DMS79 (cell line): Measurements from ENCODE around the gene ENDOU.

Experiments used
- DNase-seq: peaks from one replicate; lab custom pipeline; 2025; lab: John Stamatoyannopoulos, UW

Gene ENDOU

DNA sequence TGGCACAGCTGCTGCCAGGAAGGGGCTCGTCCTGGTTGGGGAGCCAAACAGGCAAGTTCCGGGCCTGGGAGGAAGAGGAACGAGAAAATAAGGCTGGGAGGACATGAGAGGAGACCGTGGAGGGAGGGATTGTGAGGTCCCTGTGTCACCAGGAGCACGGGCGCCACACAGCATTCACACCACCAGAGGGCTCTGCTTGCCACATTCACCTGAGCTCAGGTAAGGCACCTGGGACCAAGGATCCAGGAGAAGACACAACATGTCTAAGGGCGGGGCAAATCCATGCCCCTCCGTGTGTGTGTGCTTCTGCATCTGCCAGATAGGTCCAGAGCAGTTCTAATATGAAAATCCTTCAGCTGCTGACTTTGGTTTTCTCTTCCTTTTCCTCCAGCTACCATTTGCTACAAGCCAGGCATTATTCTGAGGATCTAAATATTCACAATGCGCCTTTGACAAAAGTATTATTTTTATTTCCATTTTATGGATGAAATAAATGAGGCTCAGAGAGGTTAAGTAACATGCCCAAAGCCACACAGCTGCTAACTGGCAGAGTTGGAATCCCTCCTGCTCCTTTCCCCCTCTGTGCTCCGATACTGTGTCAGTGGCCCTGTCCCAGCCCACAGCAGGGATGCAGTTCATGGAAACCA is 18.8 kb upstream of the ENDOU start:
- peak; percentile 70 for DNase-seq

DNA sequence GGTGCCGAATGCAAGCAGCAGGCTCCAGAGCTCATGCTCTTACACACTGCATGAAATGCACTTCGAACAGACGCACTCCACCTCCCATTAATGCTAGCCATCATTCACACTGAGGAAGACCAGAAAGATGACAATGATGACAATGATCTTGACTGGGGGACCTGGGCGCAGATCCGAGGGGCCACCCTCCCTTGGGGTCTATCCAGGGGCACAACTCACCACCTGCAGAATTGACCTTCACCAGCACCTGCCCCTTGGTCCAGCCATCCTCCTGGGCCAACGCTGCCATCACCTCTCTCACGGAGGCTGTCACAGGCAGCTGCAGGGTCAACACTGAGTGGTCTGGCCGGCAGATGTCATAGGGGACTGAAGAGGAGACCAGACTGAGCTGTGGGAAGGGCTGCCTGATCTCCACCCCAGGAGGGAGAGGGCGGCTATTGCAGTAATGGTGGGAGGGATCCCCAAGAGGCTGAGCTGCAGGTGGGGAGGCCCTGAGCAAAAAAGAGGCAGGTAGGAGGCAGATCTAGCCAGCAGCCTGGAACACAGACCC is 18.1 kb upstream of the ENDOU start:
- DNase-seq, result no peak

DNA sequence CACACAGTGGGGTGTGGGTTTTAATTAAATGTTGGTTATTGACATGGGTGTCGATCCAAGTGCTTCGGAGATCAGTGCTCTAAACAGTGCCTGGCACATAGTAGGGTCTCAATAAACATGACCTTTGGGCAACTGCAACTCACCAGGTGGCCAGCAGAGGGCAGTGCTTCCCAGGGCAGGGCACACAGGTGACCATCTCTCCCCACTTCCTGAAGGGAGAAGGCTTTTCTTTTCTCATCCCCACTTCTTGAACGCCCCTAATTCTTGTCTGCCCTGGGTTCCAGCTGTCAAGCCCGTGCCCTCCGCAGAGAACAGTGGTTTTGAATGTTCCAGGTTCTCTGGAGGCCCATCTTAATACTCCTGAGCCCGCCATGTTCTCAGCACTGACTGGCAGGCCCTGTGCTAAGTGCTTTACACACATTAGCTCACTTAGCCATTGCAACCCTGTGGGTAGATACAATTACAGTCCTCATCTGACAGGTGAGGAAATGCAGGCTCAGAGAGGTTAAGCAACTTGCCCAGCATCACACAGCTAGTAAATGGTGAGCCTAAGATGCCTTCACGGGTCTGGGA is 17.0 kb upstream of the ENDOU start:
- no peak for DNase-seq

DNA sequence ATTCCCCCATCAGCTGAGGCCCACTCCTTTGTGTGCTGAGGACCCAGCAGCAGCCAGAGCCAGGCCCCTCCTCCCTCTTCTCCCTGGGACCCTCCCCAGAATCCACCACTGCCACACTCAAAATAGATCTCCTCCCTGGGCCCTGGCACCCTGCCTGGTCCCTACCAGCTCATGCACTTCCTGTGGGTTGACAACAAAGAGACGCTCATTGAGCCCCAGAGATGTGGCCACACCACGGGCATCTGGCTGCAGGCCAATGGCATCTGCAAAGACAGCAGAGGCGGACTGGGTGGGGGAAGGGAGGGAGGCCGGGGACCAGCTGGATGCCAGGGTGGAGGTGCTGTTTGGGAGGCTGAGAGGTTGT is 16.0 kb upstream of the ENDOU start:
- DNase-seq, result peak; percentile 97

DNA sequence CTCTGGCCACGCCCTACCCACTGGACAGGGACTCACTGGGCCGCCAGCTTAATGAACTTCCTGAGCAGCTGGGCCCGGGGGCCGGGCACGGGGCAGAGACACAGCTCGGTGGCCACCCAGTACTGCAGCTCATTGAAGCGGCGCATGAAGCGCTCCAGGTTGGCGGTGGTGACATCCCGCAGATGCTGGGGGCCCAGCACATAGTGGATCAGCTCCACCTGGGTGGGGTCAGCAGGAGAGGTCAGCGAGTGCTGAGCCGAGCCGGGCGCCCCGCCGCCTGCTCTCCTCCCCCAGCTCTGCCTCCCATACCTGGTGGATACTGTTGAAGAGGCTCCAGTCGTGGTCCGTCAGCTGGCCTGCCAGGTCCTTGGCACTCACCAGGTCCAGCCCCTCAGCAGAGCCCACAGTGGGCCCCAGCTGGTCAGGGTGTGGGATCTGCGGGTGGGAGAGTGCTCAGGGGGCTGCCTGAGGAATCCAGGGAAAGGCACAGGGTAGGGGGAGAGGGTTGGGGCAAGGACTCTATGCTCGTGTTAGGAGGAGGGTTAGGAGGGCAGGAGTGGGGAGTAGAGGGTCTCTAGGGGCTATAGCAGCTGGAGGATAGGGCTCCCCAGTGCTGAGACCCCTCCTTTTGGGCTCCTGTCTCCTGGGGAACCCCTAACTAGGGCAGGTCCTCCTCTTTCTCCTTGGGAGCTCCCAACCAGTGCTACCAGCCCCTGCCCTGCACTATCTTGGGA is 15.5 kb upstream of the ENDOU start:
- DNase-seq, result no peak

DNA sequence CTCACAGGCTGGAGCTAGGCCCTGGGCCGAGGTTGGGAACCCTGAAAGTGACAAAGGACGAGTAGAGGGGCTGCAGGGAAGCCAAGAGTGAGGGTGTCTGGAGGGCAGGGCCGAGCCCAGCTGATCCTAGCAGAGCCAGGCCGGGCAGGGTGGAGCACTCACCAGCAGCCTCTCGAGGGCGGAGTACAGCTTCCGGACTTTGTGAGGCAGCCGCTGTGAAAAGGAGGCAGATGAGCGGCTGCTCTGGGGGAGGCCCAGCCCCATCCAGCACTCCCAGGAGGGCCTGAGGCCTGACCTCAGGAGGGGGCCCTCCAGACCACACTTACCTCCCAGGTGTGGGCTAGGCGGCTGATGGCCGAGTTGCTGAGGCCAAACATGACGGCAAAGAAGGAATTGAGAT is 14.7 kb upstream of the ENDOU start:
- no peak for DNase-seq

DNA sequence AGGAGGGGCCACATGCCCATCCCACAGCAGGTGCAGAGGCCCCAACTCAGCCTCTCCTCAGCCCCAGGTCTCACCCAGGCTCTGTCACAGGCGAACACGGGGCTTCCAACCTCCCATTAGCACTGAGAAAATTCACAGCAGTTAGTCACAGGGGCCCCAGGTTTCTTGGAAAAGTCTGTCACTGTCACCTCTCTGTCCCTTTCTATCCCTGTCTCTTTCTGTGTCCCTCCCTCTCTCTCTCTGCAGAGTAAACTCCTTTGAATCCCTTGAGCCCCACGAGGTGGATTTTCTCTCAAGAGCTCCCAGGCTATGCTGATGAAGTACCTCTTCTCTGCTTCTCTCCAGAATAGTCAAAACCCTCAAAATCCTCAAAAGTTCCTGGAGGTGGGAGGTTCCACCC is 14.0 kb upstream of the ENDOU start:
- DNase-seq, result no peak

DNA sequence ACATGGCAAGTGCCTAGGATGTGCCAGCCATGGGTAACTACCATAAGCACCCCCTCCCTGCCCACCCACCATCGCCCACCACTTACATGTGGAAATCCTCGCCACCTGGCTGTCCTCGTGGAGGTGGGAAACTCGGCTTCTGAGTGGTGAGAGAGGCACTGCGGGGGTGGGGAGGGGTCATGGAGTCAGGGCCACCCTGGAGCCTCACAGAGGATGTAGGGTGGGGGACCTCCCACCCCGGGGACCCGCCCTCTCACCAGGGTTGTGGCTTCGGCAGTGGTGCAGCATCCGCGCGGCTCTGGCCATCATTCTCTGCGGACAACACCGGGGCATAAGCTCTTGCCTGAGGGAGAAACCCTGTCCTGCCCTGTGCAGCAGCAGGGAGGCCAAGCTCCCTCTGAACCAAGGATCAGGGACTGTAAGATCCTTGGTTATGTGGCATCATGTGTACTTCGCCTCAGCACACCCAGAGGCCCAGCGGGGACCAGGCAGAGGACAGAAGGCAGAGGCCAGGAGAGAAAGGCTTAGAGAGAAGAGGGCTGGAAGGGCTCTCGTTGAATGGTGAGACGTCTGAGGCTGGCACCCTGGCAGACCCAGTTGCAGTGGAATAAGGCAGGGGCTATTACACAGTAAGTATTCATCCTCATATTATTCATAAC is 12.8 kb upstream of the ENDOU start:
- no peak for DNase-seq

DNA sequence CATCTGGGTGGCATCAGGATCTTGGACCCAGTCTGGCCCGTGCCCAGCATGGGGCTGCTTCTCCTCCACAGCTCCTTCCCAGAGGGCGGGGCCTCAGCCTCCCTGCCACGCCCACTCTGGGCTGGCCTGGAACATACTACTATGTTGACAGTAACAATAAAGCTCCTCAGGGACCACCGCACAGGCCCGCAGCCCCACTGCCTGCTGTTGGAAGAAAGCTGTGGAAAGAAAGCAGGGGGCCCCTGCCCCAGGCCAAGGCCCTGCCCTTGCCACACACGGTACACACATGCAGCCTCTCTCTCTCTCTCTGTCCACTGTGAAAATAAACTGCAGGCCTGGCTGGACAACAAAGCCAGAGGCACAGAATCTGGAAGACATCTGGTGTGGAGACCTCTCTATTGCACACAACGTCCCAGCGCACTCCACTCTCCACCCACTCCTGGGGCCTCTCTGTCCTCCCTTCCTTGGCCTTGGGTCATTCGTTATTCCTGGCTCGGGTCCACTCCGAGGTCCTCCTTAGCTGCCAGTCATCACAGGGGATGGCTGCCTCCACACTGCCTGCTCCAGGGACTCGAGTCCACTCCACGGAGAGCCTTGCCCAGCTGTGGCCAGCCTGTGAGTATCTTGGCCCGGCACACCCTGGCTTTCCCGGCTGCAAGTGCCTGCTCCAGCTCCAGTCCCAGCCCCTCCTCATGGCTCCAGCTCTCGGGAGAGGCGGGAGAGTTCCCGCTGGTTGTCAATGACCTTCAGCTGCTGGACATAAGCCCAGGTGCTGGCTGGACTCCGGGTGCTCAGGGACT is 11.8 kb upstream of the ENDOU start:
- DNase-seq, result no peak

DNA sequence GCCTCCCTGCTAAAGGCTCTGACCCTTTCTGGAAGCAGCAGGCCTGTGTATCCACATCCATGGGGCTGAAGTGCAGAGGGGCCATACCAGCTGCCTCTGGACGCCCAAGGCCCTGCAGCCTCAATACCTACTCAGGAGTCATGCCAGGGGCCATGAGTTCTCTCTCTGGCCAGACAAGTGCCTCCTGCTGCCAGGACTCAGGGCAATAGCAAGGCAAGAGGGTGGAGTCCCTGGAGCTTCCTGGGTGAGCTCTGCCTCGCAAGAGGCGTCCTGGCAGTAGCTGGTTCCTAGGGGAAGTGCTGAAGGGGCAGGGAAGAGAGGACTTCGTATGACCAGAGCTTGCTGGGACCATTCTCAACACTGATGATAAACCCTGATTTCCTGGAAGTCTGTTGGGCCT is 10.9 kb upstream of the ENDOU start:
- no peak for DNase-seq

DNA sequence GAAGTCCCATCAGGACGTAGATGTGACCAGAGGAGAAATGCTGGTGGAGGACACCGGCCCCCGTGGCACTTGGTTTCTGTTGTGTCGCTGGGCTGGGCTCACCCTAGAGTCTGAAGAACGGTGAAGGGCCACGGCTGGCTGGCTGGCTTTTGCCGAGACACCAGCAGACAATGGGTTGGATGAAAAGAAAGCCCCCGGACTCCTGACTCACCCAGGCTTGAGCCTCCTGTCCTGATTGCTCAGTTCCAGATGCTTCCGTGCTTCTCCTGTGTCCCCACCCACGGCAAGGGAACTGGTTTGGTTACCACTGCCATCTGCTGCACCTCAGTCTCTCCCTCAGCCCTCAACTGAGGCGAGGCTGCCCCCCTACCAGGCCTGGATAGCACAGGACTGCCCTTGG is 10.4 kb upstream of the ENDOU start:
- DNase-seq, result no peak

DNA sequence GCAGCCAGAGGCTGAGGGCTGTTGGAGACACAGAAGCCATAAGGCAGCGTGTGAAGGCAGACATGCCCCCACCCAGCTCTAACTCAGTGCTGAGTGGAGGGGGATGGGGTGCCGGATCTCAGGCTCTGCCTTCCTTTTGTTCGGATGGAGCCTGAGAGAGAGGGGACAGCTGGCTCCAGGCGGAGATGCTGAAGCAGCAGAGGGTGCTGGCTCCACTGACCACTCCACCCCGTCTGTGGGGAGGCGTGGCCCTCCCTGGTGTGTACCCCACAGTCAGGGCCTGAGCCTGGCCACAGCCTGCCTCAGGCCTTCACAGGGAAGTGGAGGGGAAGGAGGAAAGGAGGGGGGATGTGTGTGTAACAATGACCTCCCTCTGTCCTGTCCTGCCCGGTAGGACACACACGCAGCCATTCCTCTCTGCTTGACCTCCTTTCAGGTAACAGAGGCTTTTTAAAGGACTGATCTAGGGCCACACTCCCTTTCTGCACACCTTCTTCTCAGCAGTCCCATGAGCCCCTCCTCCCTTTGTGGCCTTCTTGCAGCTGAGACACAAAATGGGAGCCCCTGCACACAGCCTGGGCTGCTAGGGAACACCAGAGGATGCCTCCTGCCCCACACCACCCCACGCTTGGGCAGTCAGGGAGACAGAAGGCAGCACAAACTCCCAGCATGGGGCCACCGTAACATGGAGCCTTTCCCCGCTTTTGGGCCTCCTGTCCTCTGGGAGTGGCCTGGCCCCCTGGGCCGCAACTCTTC is 9.6 kb upstream of the ENDOU start:
- no peak for DNase-seq

DNA sequence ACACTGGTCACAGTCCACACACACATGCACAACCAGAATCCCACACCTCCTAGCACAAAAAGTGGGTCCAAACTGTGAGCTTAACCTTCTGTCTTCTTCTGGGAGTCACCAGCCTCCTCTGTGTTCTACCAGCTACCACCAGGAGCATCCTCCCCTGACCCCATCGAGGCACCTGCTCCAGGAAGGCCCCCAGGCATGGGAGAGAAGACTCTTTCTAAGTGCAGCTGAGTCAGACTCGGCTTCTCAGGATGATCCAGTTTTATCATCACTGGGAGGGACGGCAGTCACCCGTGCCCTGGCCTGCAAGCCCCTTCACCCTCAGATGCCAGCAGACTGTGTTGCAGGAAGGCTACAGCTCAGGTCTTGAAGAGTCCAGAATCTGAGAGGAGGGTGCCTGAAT is 7.9 kb upstream of the ENDOU start:
- no peak for DNase-seq

DNA sequence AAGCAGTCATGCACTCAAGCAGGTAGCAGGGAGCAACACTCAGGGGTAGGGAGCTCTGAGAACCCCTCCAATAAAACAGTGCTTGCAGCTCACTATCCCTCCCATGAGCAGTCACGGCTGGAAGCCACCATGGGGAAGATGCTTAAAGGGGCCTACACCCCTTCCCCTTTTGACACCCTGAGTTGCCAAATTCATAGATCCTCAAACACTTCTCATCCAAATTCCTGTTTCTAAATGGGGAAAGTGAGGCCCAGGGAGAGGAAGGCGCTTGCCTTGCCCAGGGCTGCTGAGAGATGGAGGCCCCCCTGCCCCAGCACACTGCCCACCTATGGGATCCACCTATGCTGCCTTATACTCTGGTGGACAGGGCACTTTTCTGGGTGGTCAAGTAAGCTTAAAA is 7.2 kb upstream of the ENDOU start:
- DNase-seq, result no peak

DNA sequence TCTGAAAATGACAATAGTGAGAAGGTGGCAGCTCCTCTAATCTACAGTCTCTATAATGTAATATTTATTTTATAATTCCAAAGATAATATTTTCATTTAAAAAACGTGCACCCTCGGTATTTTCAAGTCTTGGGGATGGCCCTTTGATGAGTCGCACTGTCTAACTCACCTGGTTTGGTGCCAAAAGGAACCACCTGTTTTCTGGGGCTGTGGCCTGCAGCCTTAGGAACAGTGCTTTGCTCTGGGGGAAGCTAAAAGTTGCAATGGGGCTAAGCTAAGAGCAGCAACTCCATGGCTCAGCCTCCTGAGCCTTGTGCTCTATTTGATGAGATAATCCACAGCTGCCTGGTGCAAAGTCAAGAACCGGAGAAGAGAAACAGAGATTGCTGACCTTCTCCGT is 6.4 kb upstream of the ENDOU start:
- DNase-seq, result no peak

DNA sequence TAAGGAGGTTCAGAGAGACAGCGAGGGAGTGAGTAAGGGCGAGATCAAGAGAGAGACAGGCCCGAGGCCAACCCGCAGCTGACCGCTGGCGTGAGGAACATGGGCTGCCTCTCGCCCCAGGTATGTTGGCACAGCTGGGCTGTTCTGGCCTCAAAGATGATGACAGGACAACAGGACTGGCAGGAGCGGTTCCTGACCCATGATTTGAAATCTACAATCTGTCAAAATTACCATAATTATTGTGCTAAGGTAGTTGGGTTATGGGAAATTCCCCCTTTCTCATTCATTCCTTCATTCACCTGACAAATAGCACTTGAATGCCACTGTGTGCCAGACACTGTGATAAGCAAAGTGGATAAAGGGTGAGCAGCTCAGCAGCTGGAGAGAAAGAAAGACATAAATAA is 5.1 kb upstream of the ENDOU start:
- DNase-seq, result no peak

DNA sequence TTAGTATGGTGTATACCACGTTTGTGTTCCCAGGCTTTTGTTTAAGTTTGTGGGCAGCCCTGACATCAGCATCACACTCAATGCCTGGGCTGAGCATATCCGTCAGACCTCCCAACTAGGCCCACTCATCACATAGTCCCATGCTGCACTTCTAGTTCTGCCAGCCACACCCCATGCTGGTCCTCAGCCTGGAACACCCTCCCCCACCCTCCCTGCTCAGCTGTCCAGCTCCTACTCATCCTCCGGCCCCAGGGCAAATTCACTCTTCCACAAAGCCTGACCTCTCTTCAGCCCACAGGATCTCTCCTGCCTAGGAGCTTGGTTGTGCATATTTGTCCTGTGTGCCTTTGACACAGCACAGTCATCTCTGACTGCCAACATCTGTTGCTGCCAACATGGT is 3.9 kb upstream of the ENDOU start:
- no peak for DNase-seq

DNA sequence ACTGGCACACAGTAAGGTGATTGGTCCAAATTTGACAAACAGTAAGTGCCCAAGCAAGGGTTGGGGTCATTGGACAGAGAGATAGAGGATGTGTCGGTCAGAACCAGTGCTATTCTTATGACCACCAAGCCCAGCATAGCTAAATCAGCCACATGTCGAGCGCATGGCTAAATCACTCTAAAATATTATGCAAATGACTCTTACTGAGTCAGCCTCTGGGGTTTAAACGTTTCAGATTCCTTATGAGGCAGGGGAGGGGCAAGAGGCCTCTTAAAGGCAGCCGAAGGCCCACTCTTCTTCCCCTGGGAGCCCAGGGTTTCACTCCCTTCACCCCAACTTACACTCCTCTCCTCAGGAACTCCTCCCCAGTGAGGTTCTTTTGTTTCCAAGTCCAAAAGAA is 603 bp upstream of the ENDOU start:
- DNase-seq, result no peak

DNA sequence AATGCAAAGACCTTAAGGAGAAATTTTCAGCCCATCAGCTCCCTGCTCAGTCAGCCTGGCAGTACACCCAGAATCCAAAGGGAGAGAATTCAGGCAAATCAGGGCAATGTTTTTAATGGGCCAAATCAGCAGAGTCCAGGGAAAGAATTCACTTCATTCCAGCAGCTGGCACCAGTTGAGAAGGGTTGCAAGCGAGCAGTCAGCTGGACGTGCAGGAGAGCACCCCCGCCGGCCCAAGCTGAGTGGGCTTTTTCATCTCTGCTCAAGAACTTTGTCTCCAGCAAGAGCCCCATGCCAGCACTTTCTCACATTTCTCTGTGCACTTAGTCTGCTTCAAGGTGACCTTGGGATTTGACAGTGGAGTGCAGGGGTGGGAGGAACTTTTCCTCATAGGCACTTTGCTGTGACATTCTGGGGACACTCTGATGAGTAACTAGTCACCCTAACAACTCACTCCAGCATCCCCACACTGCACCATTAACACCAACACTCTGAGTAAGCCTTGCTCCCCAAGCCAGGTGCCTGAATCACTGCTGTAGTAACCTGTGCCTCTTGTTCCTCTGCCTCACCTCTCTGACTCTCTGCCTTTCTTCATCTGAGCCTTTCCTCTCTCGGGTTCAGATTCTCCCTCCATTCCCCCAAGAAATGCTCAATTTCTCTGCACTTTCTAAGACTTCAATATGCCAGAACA is 2.2 kb downstream of the ENDOU start:
- no peak for DNase-seq

DNA sequence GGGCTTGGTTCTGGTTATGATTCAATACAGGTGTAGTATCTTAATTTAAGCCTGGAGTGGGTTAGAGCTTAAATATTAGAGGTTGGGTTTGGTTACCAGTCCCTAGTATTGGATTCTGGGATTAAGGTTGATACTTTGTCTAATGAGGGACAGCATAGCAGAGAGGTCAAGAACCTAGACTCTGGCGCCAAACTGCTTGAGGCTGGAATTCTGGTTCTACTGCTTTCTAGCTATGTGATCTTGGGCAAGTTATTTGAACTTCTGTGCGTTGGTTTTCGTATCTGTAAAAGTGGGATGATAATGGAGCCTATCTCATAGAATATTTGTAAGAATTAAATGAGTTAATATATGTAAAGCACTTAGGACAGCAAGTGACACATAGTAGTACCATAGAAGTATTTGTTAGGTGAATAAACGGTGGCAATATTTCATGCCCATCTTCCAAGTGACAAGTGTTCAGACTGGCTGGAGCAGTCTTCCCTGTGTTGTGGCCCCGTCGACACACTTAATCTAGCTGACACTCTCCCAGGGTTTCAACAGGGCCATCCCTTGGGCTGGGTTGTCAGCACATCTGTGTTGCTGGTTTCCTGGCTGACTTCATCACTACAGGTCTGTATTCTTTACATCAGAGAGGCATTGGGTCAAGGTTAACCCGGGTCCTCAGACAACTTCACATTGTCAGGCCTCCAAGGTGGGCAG is 3.0 kb downstream of the ENDOU start:
- DNase-seq, result no peak
